Erythroblast (primary cell): ENCODE results near the gene TRPM5.

Source experiments
- GATA1 ChIP-seq: IDR thresholded peaks from 2 replicates; pipeline ENCODE4 v1.6.1; 2011; ENCODE audit warnings: low read depth, mild to moderate bottlenecking, control low read depth, low read length, moderate library complexity
- POLR2A ChIP-seq: IDR thresholded peaks from 2 replicates; pipeline ENCODE4 v1.6.1; 2011; ENCODE audit warnings: mild to moderate bottlenecking, low read length

DNA sequence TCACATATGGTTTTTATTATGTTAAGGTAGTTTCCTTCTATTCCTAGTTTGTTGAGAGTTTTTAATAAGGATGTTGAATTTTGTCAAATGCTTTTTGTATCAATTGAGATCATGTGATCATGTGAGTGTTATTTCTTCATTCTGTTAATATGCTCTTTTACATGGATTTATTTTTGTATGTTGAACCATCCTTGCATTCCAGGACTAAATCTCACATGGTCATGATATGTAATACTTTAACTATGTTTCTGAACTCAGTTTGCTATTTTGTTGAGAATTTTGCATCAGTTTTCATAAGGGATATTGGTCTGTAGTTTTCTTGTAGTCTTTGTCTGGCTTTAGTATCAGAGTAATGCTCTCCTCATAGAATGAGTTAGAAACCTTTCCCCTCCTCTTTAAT lies 43.7 kb upstream of the TRPM5 start:
- TF ChIP-seq POLR2A = no peak
- no peak for TF ChIP-seq GATA1
